ENCODE data around the gene FRMD3. TPM values are rescaled to one million over a fixed set of nuclear protein-coding genes. Genes with fewer than 3 reads are reported as not detected.

FRMD3 gene
- total RNA-seq, 1 experiment from 2014 or later, result 1.9 TPM

GRCh38 chr9:83423815-83424707, 114.1 kb downstream of the FRMD3 start:
- DNase-seq, result no peak
- Histone ChIP-seq H3K4me2 (no peak overlapping the region), H3K4me1 (replicated peaks; ENCODE audit: insufficient read depth) (no peaks in the 10 kb centered on the region; the same call in 1 of the 2 replicates), H2AFZ (no peak overlapping the region), H3K36me3 (ENCODE audit: low read depth) (no peaks in the 10 kb centered on the region), H3K4me3 (no peak overlapping the region), H4K20me1 (ENCODE audit: insufficient read depth) (no peaks in the 10 kb centered on the region), H3K9me2 (ENCODE audit: insufficient read depth) (no peaks in the 10 kb centered on the region), H3K27ac (no peak overlapping the region), H3K9me3 (ENCODE audit: insufficient read depth, low read depth) (no peaks in the 10 kb centered on the region), H3K79me2 (ENCODE audit: low read depth) (no peaks in the 10 kb centered on the region), H3K27me3 (ENCODE audit: insufficient read depth, low read depth) (no peaks in the 10 kb centered on the region), H3F3A (ENCODE audit: insufficient read depth, low read depth) (no peaks in the 10 kb centered on the region)
- ChIA-PET CTCF (no interaction called here), POLR2A (ENCODE audit: unreplicated experiment) (no interaction called here)
- no peak for TF ChIP-seq EZH2 (IDR thresholded peaks at IDR 0.05; ENCODE audit: low read depth)
- TF ChIP-seq, protein P1, sequence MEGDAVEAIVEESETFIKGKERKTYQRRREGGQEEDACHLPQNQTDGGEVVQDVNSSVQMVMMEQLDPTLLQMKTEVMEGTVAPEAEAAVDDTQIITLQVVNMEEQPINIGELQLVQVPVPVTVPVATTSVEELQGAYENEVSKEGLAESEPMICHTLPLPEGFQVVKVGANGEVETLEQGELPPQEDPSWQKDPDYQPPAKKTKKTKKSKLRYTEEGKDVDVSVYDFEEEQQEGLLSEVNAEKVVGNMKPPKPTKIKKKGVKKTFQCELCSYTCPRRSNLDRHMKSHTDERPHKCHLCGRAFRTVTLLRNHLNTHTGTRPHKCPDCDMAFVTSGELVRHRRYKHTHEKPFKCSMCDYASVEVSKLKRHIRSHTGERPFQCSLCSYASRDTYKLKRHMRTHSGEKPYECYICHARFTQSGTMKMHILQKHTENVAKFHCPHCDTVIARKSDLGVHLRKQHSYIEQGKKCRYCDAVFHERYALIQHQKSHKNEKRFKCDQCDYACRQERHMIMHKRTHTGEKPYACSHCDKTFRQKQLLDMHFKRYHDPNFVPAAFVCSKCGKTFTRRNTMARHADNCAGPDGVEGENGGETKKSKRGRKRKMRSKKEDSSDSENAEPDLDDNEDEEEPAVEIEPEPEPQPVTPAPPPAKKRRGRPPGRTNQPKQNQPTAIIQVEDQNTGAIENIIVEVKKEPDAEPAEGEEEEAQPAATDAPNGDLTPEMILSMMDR (conservative IDR thresholded peaks at IDR 0.05), result no peak
- BruUV-seq (replicated peaks), result no TSS peak
- intact Hi-C loops (cut with micrococcal nuclease; ENCODE audit: unreplicated experiment), result no loop called here

DNA sequence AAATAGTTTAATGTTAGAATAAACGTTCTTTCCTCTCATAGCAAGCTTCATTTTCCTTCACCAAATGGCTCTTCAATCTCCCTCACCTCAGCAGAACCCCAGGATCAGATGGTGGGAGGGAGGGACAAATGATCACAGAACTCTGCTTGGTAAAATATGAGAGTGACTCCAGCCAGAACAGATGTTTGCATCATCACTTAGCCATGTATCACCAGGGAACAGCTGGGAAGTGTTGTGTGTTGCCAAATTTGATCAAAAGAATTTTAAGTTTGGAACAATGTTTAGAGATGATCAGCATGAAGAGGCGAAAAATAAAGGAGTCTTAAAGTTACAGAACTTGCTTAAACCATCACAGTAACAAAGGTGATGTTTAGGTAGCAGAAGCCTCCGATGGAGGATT, 115.7 kb downstream of the FRMD3 start:
- H3K4me2 ChIP-seq, result no peak overlapping the region
- CTCF ChIA-PET, result no interaction called here
- intact Hi-C loops (cut with micrococcal nuclease; ENCODE audit: unreplicated experiment), result no loop called here
- no peaks in the 10 kb centered on the region for H3K36me3 ChIP-seq (ENCODE audit: low read depth)
- no peaks in the 10 kb centered on the region for H3K9me3 ChIP-seq (ENCODE audit: insufficient read depth, low read depth)
- BruUV-seq (replicated peaks), result no TSS peak
- no peak overlapping the region for H2AFZ ChIP-seq
- POLR2A ChIA-PET (ENCODE audit: unreplicated experiment), result no interaction called here
- no peaks in the 10 kb centered on the region for H3F3A ChIP-seq (ENCODE audit: insufficient read depth, low read depth)
- no peak overlapping the region for H3K4me3 ChIP-seq
- no peaks in the 10 kb centered on the region for H3K79me2 ChIP-seq (ENCODE audit: low read depth)
- DNase-seq, result no peak
- no peaks in the 10 kb centered on the region for H3K27me3 ChIP-seq (ENCODE audit: insufficient read depth, low read depth)
- TF ChIP-seq, protein P1 (conservative IDR thresholded peaks at IDR 0.05), result no peak
- no peak for TF ChIP-seq EZH2 (IDR thresholded peaks at IDR 0.05; ENCODE audit: low read depth)
- H3K27ac ChIP-seq, result no peak overlapping the region
- no peaks in the 10 kb centered on the region for H4K20me1 ChIP-seq (ENCODE audit: insufficient read depth)
- no peaks in the 10 kb centered on the region for H3K9me2 ChIP-seq (ENCODE audit: insufficient read depth)
- H3K4me1 ChIP-seq (replicated peaks; ENCODE audit: insufficient read depth), result no peaks in the 10 kb centered on the region; the same call in 1 of the 2 replicates

DNA sequence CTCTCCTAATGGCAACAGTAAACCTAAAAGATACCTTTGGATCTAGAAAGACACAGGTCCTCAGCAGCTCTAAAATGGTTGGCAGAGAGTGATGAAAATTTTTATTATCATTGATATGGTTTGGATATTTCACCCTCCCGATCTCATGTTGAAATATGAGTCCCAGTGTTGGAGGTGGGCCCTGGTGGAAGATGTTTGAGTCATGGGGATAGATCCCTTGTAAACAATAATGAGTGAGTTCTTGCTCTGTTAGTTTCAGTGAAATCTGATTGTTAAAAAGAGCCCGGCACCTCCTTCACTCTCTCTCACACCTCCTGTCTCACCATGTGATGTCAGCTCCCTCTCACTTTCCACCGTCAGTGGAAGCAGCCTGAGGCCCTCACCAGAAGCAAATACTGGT, 117.7 kb downstream of the FRMD3 start:
- Histone ChIP-seq H4K20me1 (ENCODE audit: insufficient read depth) (no peaks in the 10 kb centered on the region), H3K4me2 (no peak overlapping the region), H3K9me3 (ENCODE audit: insufficient read depth, low read depth) (no peaks in the 10 kb centered on the region), H3K27ac (no peak overlapping the region), H2AFZ (no peak overlapping the region), H3K4me3 (no peak overlapping the region), H3K36me3 (ENCODE audit: low read depth) (no peaks in the 10 kb centered on the region), H3K27me3 (ENCODE audit: insufficient read depth, low read depth) (no peaks in the 10 kb centered on the region), H3F3A (ENCODE audit: insufficient read depth, low read depth) (no peaks in the 10 kb centered on the region), H3K4me1 (replicated peaks; ENCODE audit: insufficient read depth) (no peaks in the 10 kb centered on the region; the same call in 1 of the 2 replicates), H3K9me2 (ENCODE audit: insufficient read depth) (no peaks in the 10 kb centered on the region), H3K79me2 (ENCODE audit: low read depth) (no peaks in the 10 kb centered on the region)
- CTCF ChIA-PET, result no interaction called here
- POLR2A ChIA-PET (ENCODE audit: unreplicated experiment), result no interaction called here
- no peak for DNase-seq
- no TSS peak for BruUV-seq (replicated peaks)
- intact Hi-C loops (cut with micrococcal nuclease; ENCODE audit: unreplicated experiment), result no loop called here
- TF ChIP-seq, protein P1 (conservative IDR thresholded peaks at IDR 0.05), result no peak
- TF ChIP-seq EZH2 (IDR thresholded peaks at IDR 0.05; ENCODE audit: low read depth), result no peak
